Stimulated activated memory B cell treated with anti-CD40 and anti-IgM and Interleukin-4, amounts not matched to agents 10 μg/mL and 1 μg/mL and 100 μg/mL, for 72 hours (primary cell): ENCODE data around the gene CD247.

Source experiments
- ATAC-seq: fragments of 150-1000 bp; cut with Tn5 transposase; 2 replicates; pipeline ENCODE4 v1.10.0; 2021
- H3K27ac Mint-ChIP-seq: one replicate; pipeline ENCODE4 v1.8.0; 2022; ENCODE audit warnings: mild to moderate bottlenecking, mixed read lengths
- H3K27me3 Mint-ChIP-seq: one replicate; pipeline ENCODE4 v1.8.0; 2022; ENCODE audit warnings: mixed read lengths
- H3K36me3 Mint-ChIP-seq: one replicate; pipeline ENCODE4 v1.8.0; 2022; ENCODE audit warnings: mixed read lengths
- H3K4me1 Mint-ChIP-seq: one replicate; pipeline ENCODE4 v1.8.0; 2022; ENCODE audit warnings: mixed read lengths
- H3K4me3 Mint-ChIP-seq: one replicate; pipeline ENCODE4 v1.8.0; 2022; ENCODE audit warnings: mild to moderate bottlenecking, moderate library complexity, mixed read lengths
- H3K9me3 Mint-ChIP-seq: one replicate; pipeline ENCODE4 v1.8.0; 2022; ENCODE audit warnings: mixed read lengths

CD247 gene

GRCh38 chr1:167489571-167490340, 28.6 kb downstream of the CD247 start:
- Mint-ChIP-seq H3K4me1 (no peaks in the 10 kb centered on the region), H3K36me3 (no peaks in the 10 kb centered on the region), H3K27ac (no peak overlapping the region), H3K9me3 (no peaks in the 10 kb centered on the region), H3K4me3 (no peak overlapping the region), H3K27me3 (peaks cover 51% of the 10 kb centered on the region)
- ATAC-seq, result no peak

GRCh38 chr1:167488786-167489185, 29.5 kb downstream of the CD247 start:
- ATAC-seq, result no peak
- no peaks in the 10 kb centered on the region for H3K4me1 Mint-ChIP-seq
- H3K27me3 Mint-ChIP-seq, result peaks cover 54% of the 10 kb centered on the region
- no peaks in the 10 kb centered on the region for H3K9me3 Mint-ChIP-seq
- no peaks in the 10 kb centered on the region for H3K36me3 Mint-ChIP-seq
- no peak overlapping the region for H3K27ac Mint-ChIP-seq
- no peak overlapping the region for H3K4me3 Mint-ChIP-seq

DNA sequence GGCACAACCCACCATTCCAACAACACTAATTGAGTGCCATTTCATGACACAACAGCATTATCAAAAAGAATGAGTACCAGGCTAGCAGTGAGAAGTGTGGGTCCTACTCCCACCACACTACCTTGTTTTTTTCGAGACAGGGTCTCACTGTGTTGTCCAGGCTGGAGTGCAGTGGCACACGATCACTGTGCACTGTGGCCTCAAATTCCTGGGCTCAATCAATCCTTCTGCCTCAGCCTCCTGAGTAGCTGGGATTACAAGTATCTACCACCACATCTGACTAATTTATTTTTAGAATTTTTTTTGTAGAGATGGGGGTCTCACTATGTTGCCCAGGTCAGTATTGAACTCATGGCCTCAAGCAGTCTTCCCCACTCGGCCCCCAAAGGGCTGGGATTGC, 30.7 kb downstream of the CD247 start:
- H3K4me3 Mint-ChIP-seq, result no peak overlapping the region
- no peaks in the 10 kb centered on the region for H3K36me3 Mint-ChIP-seq
- H3K4me1 Mint-ChIP-seq, result no peaks in the 10 kb centered on the region
- no peaks in the 10 kb centered on the region for H3K9me3 Mint-ChIP-seq
- peaks cover 49% of the 10 kb centered on the region for H3K27me3 Mint-ChIP-seq
- no peak overlapping the region for H3K27ac Mint-ChIP-seq
- ATAC-seq, result no peak

- H3K4me3 Mint-ChIP-seq, result no peak overlapping the region
- H3K27ac Mint-ChIP-seq, result no peak overlapping the region
- H3K4me1 Mint-ChIP-seq, result no peaks in the 10 kb centered on the region
- H3K9me3 Mint-ChIP-seq, result no peaks in the 10 kb centered on the region
- H3K27me3 Mint-ChIP-seq, result peaks cover 45% of the 10 kb centered on the region
- H3K36me3 Mint-ChIP-seq, result no peaks in the 10 kb centered on the region
- ATAC-seq, result no peak
These were observed 32.1 kb downstream of the CD247 start for GRCh38 chr1:167486090-167486824.

GRCh38 chr1:167484726-167485502, 33.4 kb downstream of the CD247 start:
- ATAC-seq, result no peak
- H3K27me3 Mint-ChIP-seq, result peaks cover 50% of the 10 kb centered on the region
- no peak overlapping the region for H3K4me3 Mint-ChIP-seq
- no peaks in the 10 kb centered on the region for H3K4me1 Mint-ChIP-seq
- H3K27ac Mint-ChIP-seq, result no peak overlapping the region
- H3K9me3 Mint-ChIP-seq, result no peaks in the 10 kb centered on the region
- no peaks in the 10 kb centered on the region for H3K36me3 Mint-ChIP-seq

GRCh38 chr1:167483790-167484189, 34.5 kb downstream of the CD247 start:
- Mint-ChIP-seq H3K36me3 (no peaks in the 10 kb centered on the region), H3K4me3 (no peak overlapping the region), H3K27me3 (peaks cover 54% of the 10 kb centered on the region), H3K27ac (peak overlapping the region; percentile 34), H3K9me3 (no peaks in the 10 kb centered on the region), H3K4me1 (no peaks in the 10 kb centered on the region)
- ATAC-seq, result no peak

- H3K9me3 Mint-ChIP-seq, result no peaks in the 10 kb centered on the region
- peaks cover 54% of the 10 kb centered on the region for H3K27me3 Mint-ChIP-seq
- no peak overlapping the region for H3K27ac Mint-ChIP-seq
- no peaks in the 10 kb centered on the region for H3K4me1 Mint-ChIP-seq
- no peaks in the 10 kb centered on the region for H3K36me3 Mint-ChIP-seq
- H3K4me3 Mint-ChIP-seq, result no peak overlapping the region
- no peak for ATAC-seq
These were observed 36.1 kb downstream of the CD247 start for GRCh38 chr1:167482184-167482583.

GRCh38 chr1:167479331-167479979, 38.9 kb downstream of the CD247 start:
- Mint-ChIP-seq H3K27ac (no peak overlapping the region), H3K27me3 (peaks cover 44% of the 10 kb centered on the region), H3K36me3 (no peaks in the 10 kb centered on the region), H3K9me3 (no peaks in the 10 kb centered on the region), H3K4me3 (no peak overlapping the region), H3K4me1 (no peaks in the 10 kb centered on the region)
- no peak for ATAC-seq

- Mint-ChIP-seq H3K27ac (no peak overlapping the region), H3K36me3 (no peaks in the 10 kb centered on the region), H3K4me1 (no peaks in the 10 kb centered on the region), H3K27me3 (peaks cover 48% of the 10 kb centered on the region), H3K9me3 (no peaks in the 10 kb centered on the region), H3K4me3 (no peak overlapping the region)
- no peak for ATAC-seq
These were observed 40.3 kb downstream of the CD247 start for GRCh38 chr1:167477986-167478385.

GRCh38 chr1:167476061-167476460, 42.3 kb downstream of the CD247 start:
- H3K9me3 Mint-ChIP-seq, result no peaks in the 10 kb centered on the region
- no peak overlapping the region for H3K27ac Mint-ChIP-seq
- H3K4me3 Mint-ChIP-seq, result no peak overlapping the region
- peaks cover 39% of the 10 kb centered on the region for H3K27me3 Mint-ChIP-seq
- no peak for ATAC-seq
- H3K36me3 Mint-ChIP-seq, result no peaks in the 10 kb centered on the region
- H3K4me1 Mint-ChIP-seq, result no peaks in the 10 kb centered on the region

- Mint-ChIP-seq H3K36me3 (no peaks in the 10 kb centered on the region), H3K27me3 (peaks cover 30% of the 10 kb centered on the region), H3K27ac (no peak overlapping the region), H3K4me3 (no peak overlapping the region), H3K4me1 (no peaks in the 10 kb centered on the region), H3K9me3 (no peaks in the 10 kb centered on the region)
- no peak for ATAC-seq
These were observed 44.1 kb downstream of the CD247 start for GRCh38 chr1:167474191-167474641.

DNA sequence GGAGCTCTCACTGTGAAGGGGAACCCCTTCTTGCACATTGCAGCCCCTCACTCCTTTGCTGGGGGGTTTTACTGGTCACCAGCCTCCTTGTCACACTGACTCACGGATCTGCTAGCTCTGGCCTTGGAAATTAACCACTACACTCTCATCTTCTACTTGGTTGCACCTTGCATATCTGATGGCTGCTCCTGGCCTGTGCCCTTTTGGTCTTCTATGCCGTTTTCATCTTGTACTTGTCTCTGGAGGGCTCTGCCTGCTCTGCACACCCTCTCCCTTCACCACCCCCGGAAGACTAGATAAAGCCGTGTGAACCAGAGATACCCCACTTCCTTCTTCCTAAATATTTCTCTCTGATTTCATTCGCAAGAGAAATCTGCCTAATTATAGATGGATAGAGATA, 44.6 kb downstream of the CD247 start:
- no peak for ATAC-seq
- Mint-ChIP-seq H3K27me3 (peaks cover 30% of the 10 kb centered on the region), H3K4me1 (no peaks in the 10 kb centered on the region), H3K9me3 (no peaks in the 10 kb centered on the region), H3K36me3 (no peaks in the 10 kb centered on the region), H3K4me3 (no peak overlapping the region), H3K27ac (no peak overlapping the region)

DNA sequence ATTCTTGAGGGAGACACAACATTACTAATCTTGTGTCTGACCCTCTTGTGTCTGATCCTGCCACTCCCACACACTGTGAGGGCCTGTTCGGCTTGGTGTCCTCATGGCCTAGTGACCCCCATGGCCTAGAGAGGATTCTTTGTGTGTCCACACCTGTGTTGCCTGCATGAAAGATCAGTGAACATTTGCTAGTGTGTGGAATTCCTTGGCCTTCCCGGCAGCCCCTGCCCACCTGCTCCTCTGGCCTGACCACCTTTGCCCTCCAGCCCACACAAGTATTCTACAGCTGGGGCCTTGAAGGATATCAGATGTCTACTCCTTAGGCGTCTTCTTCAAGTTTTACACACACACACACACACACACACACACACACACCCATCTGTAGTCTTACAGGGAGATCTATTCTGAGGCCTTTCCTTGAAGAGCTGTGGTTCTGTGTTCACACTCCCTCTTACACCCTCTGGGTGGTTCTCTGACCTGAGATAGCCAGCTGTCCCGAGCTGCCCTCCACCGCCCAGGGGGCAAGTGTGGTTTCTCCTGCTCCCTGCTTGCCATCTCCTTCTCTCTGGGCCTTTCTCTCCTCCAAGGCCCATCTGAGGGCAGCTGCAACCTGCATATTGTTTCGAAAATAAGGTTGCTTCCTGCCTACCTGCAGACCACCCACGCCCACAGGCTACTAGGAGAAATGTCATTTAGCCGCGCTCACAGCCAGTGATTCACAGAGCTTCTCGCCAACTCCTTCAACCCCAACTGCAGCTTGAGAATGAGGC, 45.4 kb downstream of the CD247 start:
- Mint-ChIP-seq H3K4me1 (no peaks in the 10 kb centered on the region), H3K27ac (no peak overlapping the region), H3K36me3 (no peaks in the 10 kb centered on the region), H3K9me3 (no peaks in the 10 kb centered on the region), H3K27me3 (peaks cover 30% of the 10 kb centered on the region), H3K4me3 (no peak overlapping the region)
- ATAC-seq, result no peak

GRCh38 chr1:167471568-167471967, 46.8 kb downstream of the CD247 start:
- peaks cover 30% of the 10 kb centered on the region for H3K27me3 Mint-ChIP-seq
- no peaks in the 10 kb centered on the region for H3K9me3 Mint-ChIP-seq
- no peaks in the 10 kb centered on the region for H3K4me1 Mint-ChIP-seq
- no peak overlapping the region for H3K4me3 Mint-ChIP-seq
- H3K36me3 Mint-ChIP-seq, result no peaks in the 10 kb centered on the region
- no peak for ATAC-seq
- H3K27ac Mint-ChIP-seq, result no peak overlapping the region
